Loucy (cell line): ENCODE measurements around the gene FAT3.

Experiments
- H2AFZ ChIP-seq: fragments of 200-600 bp; sonication (generic); 2 replicates; pipeline ENCODE4 v1.6.0; 2016; ENCODE audit warnings: antibody characterized with exemption, mild to moderate bottlenecking, low read length, moderate library complexity
- H3F3A ChIP-seq: fragments of 200-600 bp; 2 replicates; pipeline ENCODE4 v1.6.0; 2016; ENCODE audit warnings: antibody characterized with exemption, low read depth, mild to moderate bottlenecking
- H3K27me3 ChIP-seq: fragments of 200-600 bp; sonication (generic); 2 replicates; pipeline ENCODE4 v1.6.1; 2014; ENCODE audit warnings: low read length, mild to moderate bottlenecking; ENCODE audit not compliant: insufficient read depth, poor library complexity, severe bottlenecking
- H3K36me3 ChIP-seq: fragments of 200-600 bp; sonication (generic); 2 replicates; pipeline ENCODE4 v1.6.1; 2016; ENCODE audit warnings: low read length; ENCODE audit not compliant: insufficient read depth
- H3K4me1 ChIP-seq: fragments of 200-600 bp; sonication (generic); 2 replicates; pipeline ENCODE4 v1.5.1; 2014; ENCODE audit warnings: low read length, mild to moderate bottlenecking; ENCODE audit not compliant: insufficient read depth, poor library complexity, severe bottlenecking
- H3K4me2 ChIP-seq: fragments of 200-600 bp; sonication (generic); 2 replicates; pipeline ENCODE4 v1.6.0; 2014; ENCODE audit warnings: antibody characterized with exemption, low read length, low read depth, mild to moderate bottlenecking; ENCODE audit not compliant: poor library complexity, severe bottlenecking
- H3K4me3 ChIP-seq: fragments of 200-600 bp; sonication (generic); 2 replicates; pipeline ENCODE4 v1.5.1; 2014; ENCODE audit warnings: low read length, mild to moderate bottlenecking, mixed read lengths; ENCODE audit not compliant: poor library complexity, severe bottlenecking
- H3K79me2 ChIP-seq: fragments of 200-600 bp; sonication (generic); 2 replicates; pipeline ENCODE4 v1.6.1; 2014; ENCODE audit warnings: low read length; ENCODE audit not compliant: insufficient read depth
- H3K9ac ChIP-seq: fragments of 200-600 bp; sonication (generic); 2 replicates; pipeline ENCODE4 v1.6.0; 2014; ENCODE audit warnings: mild to moderate bottlenecking, low read depth, low read length, moderate library complexity; ENCODE audit not compliant: poor library complexity, severe bottlenecking
- H3K9me2 ChIP-seq: fragments of 200-600 bp; sonication (generic); replicated peaks from 2 replicates; pipeline ENCODE4 v1.6.1; 2016; ENCODE audit warnings: low read depth, low read length, mixed read lengths
- H3K9me3 ChIP-seq: fragments of 200-600 bp; sonication (generic); 2 replicates; pipeline ENCODE4 v1.6.1; 2014; ENCODE audit warnings: mild to moderate bottlenecking, antibody characterized with exemption, low read length, low read depth; ENCODE audit not compliant: insufficient read depth
- H4K20me1 ChIP-seq: fragments of 200-600 bp; sonication (generic); 2 replicates; pipeline ENCODE4 v1.6.0; 2014; ENCODE audit warnings: antibody characterized with exemption, low read length, mild to moderate bottlenecking; ENCODE audit not compliant: insufficient read depth, poor library complexity, severe bottlenecking
- EZH2phosphoT487 ChIP-seq: fragments of 200-600 bp; IDR thresholded peaks from 2 replicates; pipeline ENCODE4 v1.6.1; 2018; ENCODE audit warnings: antibody characterized with exemption, mild to moderate bottlenecking, moderate library complexity, borderline replicate concordance
- TF ChIP-seq, protein P1 (sequence below): fragments of 200-600 bp; sonication (generic); conservative IDR thresholded peaks from 2 replicates; pipeline ENCODE4 v1.5.1; 2014; ENCODE audit warnings: mild to moderate bottlenecking, antibody characterized with exemption, low read length

The FAT3 gene

DNA sequence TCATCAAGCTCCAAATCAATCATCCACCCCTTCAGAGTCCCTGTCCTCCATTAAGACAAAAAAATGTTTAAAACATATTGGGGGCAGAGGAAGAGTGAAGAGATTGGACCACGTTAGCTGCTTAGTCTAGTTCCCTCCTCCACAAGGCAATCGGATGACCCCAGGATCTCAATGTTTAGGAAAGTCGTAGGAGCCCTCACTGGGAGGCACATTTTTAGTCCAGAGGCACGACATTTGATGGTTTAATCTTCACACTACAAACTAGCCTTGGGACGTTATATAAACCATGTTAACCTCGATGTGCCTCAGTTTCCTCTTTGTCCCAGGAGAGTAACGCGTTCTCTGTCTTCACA lies 588 bp upstream of the FAT3 start:
- Histone ChIP-seq H3K4me1 (peaks cover 9% of the 10 kb centered on the region), H2AFZ (peak overlapping the region; percentile 74), H4K20me1 (no peaks in the 10 kb centered on the region), H3K9me3 (no peaks in the 10 kb centered on the region), H3K9ac (no peak overlapping the region), H3K4me3 (peak overlapping the region; percentile 67), H3K79me2 (no peaks in the 10 kb centered on the region), H3F3A (no peaks in the 10 kb centered on the region), H3K27me3 (peaks cover 28% of the 10 kb centered on the region), H3K4me2 (peak overlapping the region; percentile 71), H3K36me3 (no peaks in the 10 kb centered on the region), H3K9me2 (no peaks in the 10 kb centered on the region)
- TF ChIP-seq EZH2phosphoT487 = no peak
- TF ChIP-seq, protein P1, sequence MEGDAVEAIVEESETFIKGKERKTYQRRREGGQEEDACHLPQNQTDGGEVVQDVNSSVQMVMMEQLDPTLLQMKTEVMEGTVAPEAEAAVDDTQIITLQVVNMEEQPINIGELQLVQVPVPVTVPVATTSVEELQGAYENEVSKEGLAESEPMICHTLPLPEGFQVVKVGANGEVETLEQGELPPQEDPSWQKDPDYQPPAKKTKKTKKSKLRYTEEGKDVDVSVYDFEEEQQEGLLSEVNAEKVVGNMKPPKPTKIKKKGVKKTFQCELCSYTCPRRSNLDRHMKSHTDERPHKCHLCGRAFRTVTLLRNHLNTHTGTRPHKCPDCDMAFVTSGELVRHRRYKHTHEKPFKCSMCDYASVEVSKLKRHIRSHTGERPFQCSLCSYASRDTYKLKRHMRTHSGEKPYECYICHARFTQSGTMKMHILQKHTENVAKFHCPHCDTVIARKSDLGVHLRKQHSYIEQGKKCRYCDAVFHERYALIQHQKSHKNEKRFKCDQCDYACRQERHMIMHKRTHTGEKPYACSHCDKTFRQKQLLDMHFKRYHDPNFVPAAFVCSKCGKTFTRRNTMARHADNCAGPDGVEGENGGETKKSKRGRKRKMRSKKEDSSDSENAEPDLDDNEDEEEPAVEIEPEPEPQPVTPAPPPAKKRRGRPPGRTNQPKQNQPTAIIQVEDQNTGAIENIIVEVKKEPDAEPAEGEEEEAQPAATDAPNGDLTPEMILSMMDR = no peak

DNA sequence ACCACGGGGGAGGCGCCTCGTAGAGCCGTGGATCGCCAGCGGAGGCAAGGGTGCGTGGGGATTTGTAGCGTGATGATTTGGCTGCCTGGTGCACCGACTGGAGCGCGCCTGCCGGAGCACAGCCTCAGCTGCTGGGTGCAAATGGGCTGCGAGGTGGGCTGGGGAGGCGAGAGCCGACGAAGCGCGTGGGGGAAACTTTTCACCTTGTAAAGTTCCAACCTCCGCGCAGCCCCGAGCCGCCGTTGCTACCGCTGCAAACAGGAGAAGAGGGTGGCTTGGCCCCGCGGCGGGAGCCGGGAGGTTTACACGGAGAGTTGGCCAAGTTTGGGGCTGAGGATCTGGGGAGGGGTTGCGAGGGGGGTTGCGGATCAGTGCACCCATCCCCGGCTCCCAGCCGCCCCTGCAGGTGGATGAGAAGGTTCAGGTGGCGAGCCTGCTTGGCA lies 528 bp downstream of the FAT3 start:
- Histone ChIP-seq H3K9ac (no peak overlapping the region), H3K4me2 (peak overlapping the region; percentile 71), H3K4me3 (peak overlapping the region; percentile 67)

DNA sequence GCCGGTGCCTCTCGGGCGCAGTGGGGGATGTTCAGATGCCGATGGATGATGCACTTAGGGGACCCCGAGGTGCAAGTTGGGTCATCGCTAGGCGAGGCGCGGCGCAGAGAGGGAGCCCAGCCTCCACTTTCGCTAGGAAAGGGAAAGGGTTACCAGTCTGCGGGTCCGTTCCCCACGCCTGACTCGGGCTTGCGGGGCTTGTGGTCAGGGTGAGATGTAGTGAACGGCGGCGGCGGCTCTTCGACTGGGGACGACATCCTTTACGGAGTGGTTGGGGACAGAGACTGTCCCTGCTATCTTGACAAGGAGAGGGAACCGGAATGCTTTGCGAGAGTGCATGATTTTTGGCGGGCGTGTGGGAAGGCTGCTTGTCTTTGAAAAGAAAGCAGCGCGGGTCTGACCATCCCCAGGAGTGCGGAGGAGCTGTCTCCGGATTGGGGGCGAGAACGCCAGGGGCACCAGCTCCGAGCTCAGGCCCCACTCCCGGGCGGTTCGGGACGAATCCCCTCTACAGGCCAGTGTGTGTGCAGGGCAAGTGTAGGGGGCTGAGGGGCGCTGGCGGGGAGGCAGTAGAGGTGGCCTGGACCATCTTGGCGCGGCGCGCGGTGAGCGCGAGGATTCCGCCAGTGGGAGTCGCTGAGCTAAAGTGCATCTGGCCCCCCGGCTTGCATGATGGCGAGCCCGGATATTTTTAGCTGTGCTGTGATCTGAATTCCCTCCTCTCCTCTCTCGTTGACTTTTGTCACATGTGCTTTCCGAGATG lies 1.1 kb downstream of the FAT3 start:
- H3K4me1 ChIP-seq = peaks cover 9% of the 10 kb centered on the region
- no peaks in the 10 kb centered on the region for H4K20me1 ChIP-seq
- peak overlapping the region; percentile 71 for H3K4me2 ChIP-seq
- H3K27me3 ChIP-seq = peaks cover 28% of the 10 kb centered on the region
- no peaks in the 10 kb centered on the region for H3K9me3 ChIP-seq
- TF ChIP-seq EZH2phosphoT487 = no peak
- TF ChIP-seq, protein P1 = no peak
- H3K79me2 ChIP-seq = no peaks in the 10 kb centered on the region
- no peaks in the 10 kb centered on the region for H3K9me2 ChIP-seq
- peak overlapping the region; percentile 74; the same call in 1 of the 2 replicates for H2AFZ ChIP-seq
- peak overlapping the region; percentile 67 for H3K4me3 ChIP-seq
- H3F3A ChIP-seq = no peaks in the 10 kb centered on the region
- no peak overlapping the region for H3K9ac ChIP-seq
- no peaks in the 10 kb centered on the region for H3K36me3 ChIP-seq

More for the DNA sequence above, 528 bp downstream of the FAT3 start:
- Histone ChIP-seq H3K4me1 (peaks cover 9% of the 10 kb centered on the region), H3F3A (no peaks in the 10 kb centered on the region), H3K36me3 (no peaks in the 10 kb centered on the region), H3K9me3 (no peaks in the 10 kb centered on the region), H4K20me1 (no peaks in the 10 kb centered on the region), H2AFZ (peak overlapping the region; percentile 74), H3K27me3 (peaks cover 28% of the 10 kb centered on the region), H3K9me2 (no peaks in the 10 kb centered on the region), H3K79me2 (no peaks in the 10 kb centered on the region)
- TF ChIP-seq, protein P1 = no peak
- no peak for TF ChIP-seq EZH2phosphoT487
